NCI-H526 treated with DMSO at 0.1 percent for 48 hours (cell line): ENCODE measurements around the gene CACNB2.

Source experiments
- DNase-seq: peaks from one replicate; lab custom pipeline; 2025; lab: John Stamatoyannopoulos, UW

Gene CACNB2

GRCh38 chr10:18514537-18514936 is 374.3 kb downstream of the CACNB2 start:
- DNase-seq, result no peak

- DNase-seq, result no peak
These were observed 376.6 kb downstream of the CACNB2 start for GRCh38 chr10:18516851-18517250.

DNA sequence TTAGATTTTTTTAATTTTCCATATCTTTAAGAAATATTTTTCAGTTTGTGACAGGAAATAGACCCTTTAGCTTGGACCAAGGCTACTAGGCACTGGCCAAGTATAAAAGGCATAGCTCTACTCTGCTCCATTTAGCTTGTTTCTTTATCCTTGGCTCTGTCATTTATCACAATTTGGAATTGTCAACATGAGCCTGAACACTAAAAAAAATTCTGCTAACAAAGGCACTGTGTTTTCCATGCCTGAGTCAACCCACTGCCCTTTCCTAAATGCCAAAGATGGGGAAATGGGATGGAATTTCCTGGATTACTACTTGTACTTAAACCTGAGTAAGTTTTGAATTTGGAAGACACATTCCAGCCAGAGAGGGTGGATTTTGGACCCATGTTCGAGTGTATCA is 382.8 kb downstream of the CACNB2 start:
- no peak for DNase-seq

GRCh38 chr10:18523858-18524257 is 383.6 kb downstream of the CACNB2 start:
- no peak for DNase-seq

DNA sequence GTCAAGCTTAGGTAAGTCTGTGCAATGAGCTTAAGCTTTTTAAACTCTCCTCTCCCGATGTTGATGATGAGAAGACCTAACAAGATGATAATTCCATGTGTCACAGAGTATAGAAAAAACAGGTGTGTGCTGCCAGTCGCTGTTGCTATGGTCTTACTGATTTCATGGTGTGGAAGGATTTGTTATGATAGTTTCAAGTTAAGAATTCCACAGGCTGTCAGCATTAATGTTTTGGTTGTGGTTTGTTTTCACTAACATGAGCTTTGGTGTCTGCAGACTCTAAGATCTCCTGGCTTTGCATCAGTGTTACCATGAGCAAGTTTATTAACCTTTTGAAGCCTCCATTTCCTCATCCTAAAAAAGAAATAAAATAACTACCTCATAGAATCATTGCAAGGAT is 387.5 kb downstream of the CACNB2 start:
- DNase-seq, result no peak

GRCh38 chr10:18528292-18528691 is 388.1 kb downstream of the CACNB2 start:
- DNase-seq, result no peak

- DNase-seq, result no peak
These were observed 392.8 kb downstream of the CACNB2 start for GRCh38 chr10:18532881-18533535.

GRCh38 chr10:18533896-18534295 is 393.7 kb downstream of the CACNB2 start:
- DNase-seq, result no peak

- no peak for DNase-seq
These were observed 399.1 kb downstream of the CACNB2 start for GRCh38 chr10:18539335-18539734.

- no peak for DNase-seq
These were observed 400.0 kb downstream of the CACNB2 start for GRCh38 chr10:18540195-18540594.

- no peak for DNase-seq
These were observed 402.6 kb downstream of the CACNB2 start for GRCh38 chr10:18542832-18543231.

- DNase-seq, result no peak
These were observed 405.5 kb downstream of the CACNB2 start for GRCh38 chr10:18545621-18546305.

DNA sequence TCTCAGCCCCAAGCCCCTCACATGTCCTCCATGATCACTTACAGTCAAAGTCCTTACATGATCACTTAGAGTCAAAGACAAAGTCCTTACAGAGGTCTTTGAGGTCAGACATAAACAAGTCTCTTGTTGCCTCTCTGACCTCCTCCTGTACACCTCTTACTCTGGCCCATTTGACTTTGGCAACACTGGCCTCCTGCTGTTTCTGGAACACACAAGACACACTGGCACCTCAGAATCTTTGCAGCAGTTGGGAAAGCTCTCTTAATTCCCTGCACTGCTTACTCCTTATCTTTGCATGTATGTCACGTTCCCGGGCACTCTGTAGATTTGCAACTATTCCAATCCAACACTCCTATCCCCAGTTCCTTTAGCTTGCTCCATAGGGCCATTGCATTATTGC is 408.9 kb downstream of the CACNB2 start:
- DNase-seq, result no peak

GRCh38 chr10:18551473-18551872 is 411.2 kb downstream of the CACNB2 start:
- DNase-seq, result no peak

- no peak for DNase-seq
These were observed 414.3 kb downstream of the CACNB2 start for GRCh38 chr10:18554479-18554878.

GRCh38 chr10:18556522-18557147 is 416.4 kb downstream of the CACNB2 start:
- DNase-seq, result no peak

GRCh38 chr10:18557960-18558359 is 417.7 kb downstream of the CACNB2 start:
- DNase-seq, result no peak

- DNase-seq, result no peak
These were observed 421.8 kb downstream of the CACNB2 start for GRCh38 chr10:18561861-18562551.

DNA sequence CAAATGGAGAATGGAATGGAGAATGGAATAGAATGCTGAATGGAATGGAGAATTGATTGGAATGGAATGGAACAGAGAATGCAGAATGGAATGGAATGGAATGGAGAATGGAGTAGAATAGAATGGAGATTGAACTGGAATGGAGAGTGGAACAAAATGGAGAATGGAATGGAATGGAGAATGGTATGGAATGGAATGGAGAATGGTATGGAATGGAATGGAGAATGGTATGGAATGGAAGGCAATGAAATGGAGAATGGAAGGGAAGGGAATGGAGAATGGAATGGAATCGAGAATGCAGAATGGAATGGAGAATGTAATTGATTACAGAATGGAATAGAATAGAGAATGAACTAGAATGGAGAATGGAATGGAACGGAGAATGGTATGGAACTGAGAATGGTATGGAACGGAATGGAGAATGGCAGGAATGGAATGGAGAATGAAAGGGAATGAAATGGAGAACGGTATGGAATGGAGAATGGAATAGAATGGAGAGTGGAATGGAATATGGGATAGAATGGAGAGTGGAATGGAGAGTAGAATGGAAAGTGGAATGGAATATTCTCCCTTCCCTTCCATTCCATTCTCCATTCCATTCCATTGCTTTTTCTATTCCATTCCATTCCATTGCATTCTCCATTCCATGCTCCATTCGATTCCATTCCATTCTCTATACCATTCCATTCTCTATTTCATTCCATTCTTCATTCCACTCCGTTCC is 422.9 kb downstream of the CACNB2 start:
- no peak for DNase-seq

DNA sequence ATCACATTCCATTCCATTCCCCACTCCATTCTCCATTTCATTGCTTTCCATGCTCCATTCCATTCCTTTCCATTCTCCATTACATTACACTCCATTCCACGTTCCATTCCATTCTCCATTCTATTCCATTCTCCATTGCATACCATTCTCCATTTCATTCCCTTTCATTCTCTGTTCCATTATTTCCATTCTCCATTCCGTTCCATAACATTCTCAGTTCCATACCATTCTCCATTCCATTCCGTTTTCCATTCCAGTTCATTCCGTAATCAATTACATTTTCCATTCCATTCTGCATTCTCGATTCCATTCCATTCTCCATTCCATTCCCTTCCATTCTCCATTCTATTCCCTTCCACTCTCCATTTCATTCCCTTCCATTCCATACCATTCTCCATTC is 424.8 kb downstream of the CACNB2 start:
- DNase-seq, result no peak

- no peak for DNase-seq
These were observed 426.0 kb downstream of the CACNB2 start for GRCh38 chr10:18566177-18566576.

- no peak for DNase-seq
These were observed 427.2 kb downstream of the CACNB2 start for GRCh38 chr10:18567343-18567856.
